H1 (cell line): ENCODE measurements around the gene RUFY1. TPM values are rescaled to one million over a fixed set of nuclear protein-coding genes. Genes with fewer than 3 reads are reported as not detected.

Experiments used
- CHD2 ChIP-seq: IDR thresholded peaks from 2 replicates; pipeline ENCODE4 v1.6.1; 2012; ENCODE audit warnings: low read length, improper control_type of control experiment
- E2F6 ChIP-seq: IDR thresholded peaks from 2 replicates; pipeline ENCODE4 v1.6.1; 2012; ENCODE audit warnings: inconsistent platforms
- GABPA ChIP-seq: IDR thresholded peaks from 2 replicates; pipeline ENCODE4 v1.6.1; 2011; ENCODE audit warnings: mild to moderate bottlenecking, low read length, moderate library complexity, borderline replicate concordance; ENCODE audit not compliant: insufficient read depth
- GTF2F1 ChIP-seq: IDR thresholded peaks from 2 replicates; pipeline ENCODE4 v1.6.1; 2012; ENCODE audit warnings: low read depth, low read length, improper control_type of control experiment, borderline replicate concordance
- HDAC2 ChIP-seq, 2 experiments: fragments of 300-600 bp in 1 of 2; sonication (generic) in 1 of 2; IDR thresholded peaks; 2 replicates each; pipeline ENCODE4 v1.6.1; 2011 to 2012; ENCODE audit warnings: low read depth in 2 of 2, low read length in 2 of 2, mild to moderate bottlenecking in 2 of 2, moderate library complexity in 2 of 2, borderline replicate concordance in 1 of 2, inconsistent platforms in 1 of 2
- KDM1A ChIP-seq: fragments of 200-600, 300-600 bp; sonication (generic); IDR thresholded peaks from 2 replicates; pipeline ENCODE4 v1.7.1; 2016; ENCODE audit warnings: mild to moderate bottlenecking, low read length, borderline replicate concordance
- MAX ChIP-seq: IDR thresholded peaks from 2 replicates; pipeline ENCODE4 v1.6.1; 2012; ENCODE audit warnings: inconsistent platforms
- POU5F1 ChIP-seq: IDR thresholded peaks from 2 replicates; pipeline ENCODE4 v1.6.1; 2011; ENCODE audit warnings: low read depth, mild to moderate bottlenecking, low read length, moderate library complexity
- RBBP5 ChIP-seq: IDR thresholded peaks from 2 replicates; pipeline ENCODE4 v1.7.1; 2012; ENCODE audit warnings: low read depth, mild to moderate bottlenecking, inconsistent platforms, low read length, moderate library complexity, borderline replicate concordance
- SIN3A ChIP-seq, 2 experiments: IDR thresholded peaks in 1 of 2; conservative IDR thresholded peaks in 1 of 2; 2 replicates each; pipeline ENCODE4 v1.6.1; 2011 to 2012; ENCODE audit warnings: low read length in 2 of 2, improper control_type of control experiment in 1 of 2, low read depth in 1 of 2, mild to moderate bottlenecking in 1 of 2
- SP4 ChIP-seq: IDR thresholded peaks from 2 replicates; pipeline ENCODE4 v1.6.1; 2012; ENCODE audit warnings: low read length, inconsistent platforms
- TAF1 ChIP-seq: IDR thresholded peaks from 2 replicates; pipeline ENCODE4 v1.6.1; 2011; ENCODE audit warnings: mild to moderate bottlenecking, low read depth, low read length
- polyA plus RNA-seq, 7 experiments: library from polyadenylated mRNA; depleted of rRNA in 3 of 7; stranded (reverse) in 5 of 7; unstranded in 2 of 7; fragments of >200 nt in 5 of 7; fragments of 200-250 nt in 2 of 7; gene quantifications; 1 replicate in 5 of 7; 2 replicates in 1 of 7; 4 replicates in 1 of 7; pipeline versions ENCODE4 v1.2.1 to v1.2.3, GENCODE V29; 2011 to 2013; ENCODE audit warnings: missing spikeins in 2 of 7, mixed read lengths in 2 of 7
- total RNA-seq: library from RNA; stranded (reverse); fragmentation: NEBNext Ultra II Directional; extraction: Animal tissue kit (Norgen Biotek cat#: 25700); gene quantifications from 2 replicates; pipeline ENCODE4 v1.2.1, GENCODE V29; 2021

The RUFY1 gene
- total and polyA plus RNA-seq, 2 of the 8 experiments (the other 6 are each of a cell fraction or from before 2014, with no cell fraction given) = 22.4 to 29.5 TPM

DNA sequence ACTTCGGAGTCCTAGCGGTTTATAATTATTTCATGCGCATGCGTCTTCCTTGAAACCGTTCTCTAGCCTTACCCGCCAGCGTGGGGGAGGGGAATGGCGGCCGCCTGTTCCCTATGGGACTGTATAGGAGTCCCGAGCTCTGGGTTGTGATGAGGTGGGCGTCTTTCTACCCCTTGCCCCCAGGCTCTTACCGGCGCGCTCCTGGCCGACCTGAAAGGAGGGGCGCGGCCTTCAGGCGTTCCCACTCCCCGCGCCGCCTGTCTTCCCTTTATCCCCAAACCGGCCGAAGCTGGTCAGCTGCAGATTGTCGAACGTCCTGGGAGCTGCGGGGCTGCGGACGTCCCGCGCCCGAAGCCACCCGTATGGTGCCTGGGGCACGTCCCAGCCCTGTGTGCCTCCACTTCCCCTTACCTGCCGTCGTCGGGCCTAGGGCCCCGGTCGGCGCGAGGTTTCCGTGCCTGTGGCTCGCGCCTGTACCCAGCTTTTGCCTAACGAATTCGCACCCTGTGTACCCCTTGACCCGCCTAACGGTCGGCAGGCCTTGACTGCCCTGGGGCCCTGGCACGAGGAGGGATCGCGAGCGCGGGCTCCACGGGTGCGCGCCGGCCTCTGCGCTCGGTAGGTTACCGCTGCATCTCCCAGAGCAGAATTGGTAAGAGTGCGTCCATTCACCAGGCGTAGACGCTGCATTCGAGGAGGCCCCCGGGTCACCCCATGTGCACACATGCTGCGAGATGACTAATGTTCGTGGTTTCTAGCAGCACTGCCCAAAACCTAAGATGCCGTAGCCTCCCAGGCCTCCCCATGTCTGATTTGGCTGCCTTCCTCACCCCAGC, 73.8 kb downstream of the RUFY1 start (continued):
- TF ChIP-seq GABPA = peak; percentile 42; the same call in 1 of the 2 replicates
- TF ChIP-seq POU5F1 = no peak
- TF ChIP-seq SIN3A (conservative IDR thresholded peaks at IDR 0.05 in 1 of 2, IDR thresholded peaks at IDR 0.05 in 1 of 2; ENCODE audit: low read depth in 1 of 2, low read length in 2 of 2) = 0 out of 4 replicates have a peak, but pooled peaks of 1 of the 2 experiments have one; percentile 11
- TF ChIP-seq RBBP5 = no peak; the same call in 1 of the 2 replicates
- TF ChIP-seq E2F6 = peak; percentile 62
- 0 out of 4 replicates have a peak, but pooled peaks of 1 of the 2 experiments have one; percentile 32 for TF ChIP-seq HDAC2 (IDR thresholded peaks at IDR 0.05; ENCODE audit: borderline replicate concordance in 1 of 2, low read depth in 2 of 2, low read length in 2 of 2)
- peak; percentile 29 for TF ChIP-seq TAF1
- TF ChIP-seq MAX = peak; percentile 72; the same call in 1 of the 2 replicates
- TF ChIP-seq GTF2F1 = no peak
- no peak for TF ChIP-seq SP4
- TF ChIP-seq CHD2 = 0 out of 2 replicates have a peak, but pooled peaks have one; percentile 9
- TF ChIP-seq KDM1A = peak; percentile 71; the same call in 1 of the 2 replicates
